K562 (cell line): ENCODE data around the gene CLCF1.

Experiments used
- CREBBP ChIP-seq: IDR thresholded peaks from one replicate; pipeline ENCODE4 v1.6.1; 2012; ENCODE audit warnings: low read depth, mild to moderate bottlenecking, control low read depth, inconsistent platforms, low read length
- EP300 ChIP-seq: IDR thresholded peaks from 2 replicates; pipeline ENCODE4 v1.6.1; 2012; ENCODE audit warnings: low read length, improper control_type of control experiment
- GABPB2 ChIP-seq: fragments of 250-450 bp; sonication (Bioruptor Pico); conservative IDR thresholded peaks from 2 replicates; pipeline ENCODE4 v1.5.1; 2021; ENCODE audit warnings: mild to moderate bottlenecking
- NFE2 ChIP-seq: IDR thresholded peaks from 2 replicates; pipeline ENCODE4 v1.6.1; 2014; ENCODE audit warnings: antibody characterized with exemption, low read depth
- TEAD4 ChIP-seq, 2 experiments: sonication (generic) in 1 of 2; formaldehyde crosslinking in 1 of 2; IDR thresholded peaks; 2 replicates each; pipeline versions ENCODE4 v1.6.1 to v1.8.0; 2012 to 2022; ENCODE audit warnings: borderline replicate concordance in 1 of 2, inconsistent platforms in 1 of 2, low read length in 1 of 2, mild to moderate bottlenecking in 1 of 2, missing genetic modification reagents in 1 of 2
- ZNF274 ChIP-seq: IDR thresholded peaks from 2 replicates; pipeline ENCODE4 v1.6.1; 2011; ENCODE audit warnings: low read depth, mild to moderate bottlenecking, low read length, moderate library complexity, borderline replicate concordance
- ZNF76 ChIP-seq: fragments of 250-450 bp; sonication (Bioruptor Pico); IDR thresholded peaks from 2 replicates; pipeline ENCODE4 v1.4.0; 2020; ENCODE audit warnings: mild to moderate bottlenecking, moderate library complexity, borderline replicate concordance
- TF ChIP-seq, protein P1 (sequence below), 2 experiments: fragments of 450-650 bp in 1 of 2; sonication (generic) in 1 of 2; formaldehyde crosslinking in 1 of 2; IDR thresholded peaks in 1 of 2; conservative IDR thresholded peaks in 1 of 2; 2 replicates each; pipeline versions ENCODE4 v1.6.1 to v1.8.1; 2016 to 2023; ENCODE audit warnings: mild to moderate bottlenecking in 2 of 2, moderate library complexity in 2 of 2, inconsistent platforms in 1 of 2, missing genetic modification reagents in 1 of 2
- TF ChIP-seq, protein P2 (sequence below), 2 experiments: fragments of 450-650 bp; formaldehyde crosslinking in 1 of 2; IDR thresholded peaks; 2 replicates each; pipeline versions ENCODE4 v1.4.0 to v1.6.1; 2014 to 2020; ENCODE audit warnings: mild to moderate bottlenecking in 2 of 2, borderline replicate concordance in 1 of 2, low read depth in 1 of 2
- TF ChIP-seq, protein P3 (sequence below): fragments of 200-400 bp; formaldehyde crosslinking; IDR thresholded peaks from 2 replicates; pipeline ENCODE4 v1.6.1; 2017; ENCODE audit warnings: mild to moderate bottlenecking, low read depth, low read length, moderate library complexity
- TF ChIP-seq, protein P4 (sequence below): sonication (generic); formaldehyde crosslinking; IDR thresholded peaks from 2 replicates; pipeline ENCODE4 v1.8.1; 2023; ENCODE audit warnings: mild to moderate bottlenecking, missing genetic modification reagents

DNA sequence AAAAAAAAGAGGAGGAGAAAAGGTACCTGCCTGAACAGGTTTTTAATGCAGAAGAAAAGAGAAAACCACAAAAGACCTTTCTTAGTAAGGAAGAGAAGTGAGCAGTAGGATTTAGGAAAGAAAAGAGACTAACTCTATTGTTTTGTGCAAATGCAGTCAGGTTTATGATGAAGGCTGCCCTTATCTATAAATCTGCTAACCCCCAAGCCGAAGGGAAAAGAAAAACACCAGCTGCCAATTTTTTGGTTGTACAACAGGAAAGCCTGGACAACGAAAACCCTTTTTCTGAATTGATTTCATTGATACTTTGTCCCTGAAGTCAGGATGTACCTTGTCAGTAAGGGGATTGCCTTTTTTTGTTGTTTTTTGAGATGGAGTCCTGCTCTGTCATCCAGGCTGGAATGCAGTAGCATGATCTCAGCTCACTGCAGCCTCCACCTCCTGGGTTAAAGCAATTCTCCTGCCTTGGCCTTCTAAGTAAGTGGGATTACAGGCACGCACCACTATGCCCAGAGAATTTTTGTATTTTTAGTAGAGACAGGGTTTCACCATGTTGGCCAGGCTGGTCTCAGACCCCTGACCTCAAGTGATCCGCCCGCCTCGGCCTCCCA, 41.2 kb downstream of the CLCF1 start:
- TF ChIP-seq ZNF274 (no peak), ZNF76 (no peak), GABPB2 (CRISPR knock-in tag) (no peak), CREBBP (no peak), TEAD4 (IDR thresholded peaks at IDR 0.05; ENCODE audit: low read length) (no peak), TEAD4 (CRISPR knock-in tag; IDR thresholded peaks at IDR 0.05; ENCODE audit: borderline replicate concordance) (no peak), NFE2 (no peak), EP300 (no peak)
- TF ChIP-seq, protein P1, sequence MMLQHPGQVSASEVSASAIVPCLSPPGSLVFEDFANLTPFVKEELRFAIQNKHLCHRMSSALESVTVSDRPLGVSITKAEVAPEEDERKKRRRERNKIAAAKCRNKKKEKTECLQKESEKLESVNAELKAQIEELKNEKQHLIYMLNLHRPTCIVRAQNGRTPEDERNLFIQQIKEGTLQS (IDR thresholded peaks at IDR 0.05) = no peak
- TF ChIP-seq, protein P1 (CRISPR knock-in tag; conservative IDR thresholded peaks at IDR 0.05) = no peak
- TF ChIP-seq, protein P2, sequence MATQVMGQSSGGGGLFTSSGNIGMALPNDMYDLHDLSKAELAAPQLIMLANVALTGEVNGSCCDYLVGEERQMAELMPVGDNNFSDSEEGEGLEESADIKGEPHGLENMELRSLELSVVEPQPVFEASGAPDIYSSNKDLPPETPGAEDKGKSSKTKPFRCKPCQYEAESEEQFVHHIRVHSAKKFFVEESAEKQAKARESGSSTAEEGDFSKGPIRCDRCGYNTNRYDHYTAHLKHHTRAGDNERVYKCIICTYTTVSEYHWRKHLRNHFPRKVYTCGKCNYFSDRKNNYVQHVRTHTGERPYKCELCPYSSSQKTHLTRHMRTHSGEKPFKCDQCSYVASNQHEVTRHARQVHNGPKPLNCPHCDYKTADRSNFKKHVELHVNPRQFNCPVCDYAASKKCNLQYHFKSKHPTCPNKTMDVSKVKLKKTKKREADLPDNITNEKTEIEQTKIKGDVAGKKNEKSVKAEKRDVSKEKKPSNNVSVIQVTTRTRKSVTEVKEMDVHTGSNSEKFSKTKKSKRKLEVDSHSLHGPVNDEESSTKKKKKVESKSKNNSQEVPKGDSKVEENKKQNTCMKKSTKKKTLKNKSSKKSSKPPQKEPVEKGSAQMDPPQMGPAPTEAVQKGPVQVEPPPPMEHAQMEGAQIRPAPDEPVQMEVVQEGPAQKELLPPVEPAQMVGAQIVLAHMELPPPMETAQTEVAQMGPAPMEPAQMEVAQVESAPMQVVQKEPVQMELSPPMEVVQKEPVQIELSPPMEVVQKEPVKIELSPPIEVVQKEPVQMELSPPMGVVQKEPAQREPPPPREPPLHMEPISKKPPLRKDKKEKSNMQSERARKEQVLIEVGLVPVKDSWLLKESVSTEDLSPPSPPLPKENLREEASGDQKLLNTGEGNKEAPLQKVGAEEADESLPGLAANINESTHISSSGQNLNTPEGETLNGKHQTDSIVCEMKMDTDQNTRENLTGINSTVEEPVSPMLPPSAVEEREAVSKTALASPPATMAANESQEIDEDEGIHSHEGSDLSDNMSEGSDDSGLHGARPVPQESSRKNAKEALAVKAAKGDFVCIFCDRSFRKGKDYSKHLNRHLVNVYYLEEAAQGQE (IDR thresholded peaks at IDR 0.05; ENCODE audit: borderline replicate concordance) = no peak
- TF ChIP-seq, protein P2 (CRISPR knock-in tag; IDR thresholded peaks at IDR 0.05; ENCODE audit: low read depth) = no peak
- TF ChIP-seq, protein P3, sequence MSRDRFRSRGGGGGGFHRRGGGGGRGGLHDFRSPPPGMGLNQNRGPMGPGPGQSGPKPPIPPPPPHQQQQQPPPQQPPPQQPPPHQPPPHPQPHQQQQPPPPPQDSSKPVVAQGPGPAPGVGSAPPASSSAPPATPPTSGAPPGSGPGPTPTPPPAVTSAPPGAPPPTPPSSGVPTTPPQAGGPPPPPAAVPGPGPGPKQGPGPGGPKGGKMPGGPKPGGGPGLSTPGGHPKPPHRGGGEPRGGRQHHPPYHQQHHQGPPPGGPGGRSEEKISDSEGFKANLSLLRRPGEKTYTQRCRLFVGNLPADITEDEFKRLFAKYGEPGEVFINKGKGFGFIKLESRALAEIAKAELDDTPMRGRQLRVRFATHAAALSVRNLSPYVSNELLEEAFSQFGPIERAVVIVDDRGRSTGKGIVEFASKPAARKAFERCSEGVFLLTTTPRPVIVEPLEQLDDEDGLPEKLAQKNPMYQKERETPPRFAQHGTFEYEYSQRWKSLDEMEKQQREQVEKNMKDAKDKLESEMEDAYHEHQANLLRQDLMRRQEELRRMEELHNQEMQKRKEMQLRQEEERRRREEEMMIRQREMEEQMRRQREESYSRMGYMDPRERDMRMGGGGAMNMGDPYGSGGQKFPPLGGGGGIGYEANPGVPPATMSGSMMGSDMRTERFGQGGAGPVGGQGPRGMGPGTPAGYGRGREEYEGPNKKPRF = no peak
- TF ChIP-seq, protein P4, sequence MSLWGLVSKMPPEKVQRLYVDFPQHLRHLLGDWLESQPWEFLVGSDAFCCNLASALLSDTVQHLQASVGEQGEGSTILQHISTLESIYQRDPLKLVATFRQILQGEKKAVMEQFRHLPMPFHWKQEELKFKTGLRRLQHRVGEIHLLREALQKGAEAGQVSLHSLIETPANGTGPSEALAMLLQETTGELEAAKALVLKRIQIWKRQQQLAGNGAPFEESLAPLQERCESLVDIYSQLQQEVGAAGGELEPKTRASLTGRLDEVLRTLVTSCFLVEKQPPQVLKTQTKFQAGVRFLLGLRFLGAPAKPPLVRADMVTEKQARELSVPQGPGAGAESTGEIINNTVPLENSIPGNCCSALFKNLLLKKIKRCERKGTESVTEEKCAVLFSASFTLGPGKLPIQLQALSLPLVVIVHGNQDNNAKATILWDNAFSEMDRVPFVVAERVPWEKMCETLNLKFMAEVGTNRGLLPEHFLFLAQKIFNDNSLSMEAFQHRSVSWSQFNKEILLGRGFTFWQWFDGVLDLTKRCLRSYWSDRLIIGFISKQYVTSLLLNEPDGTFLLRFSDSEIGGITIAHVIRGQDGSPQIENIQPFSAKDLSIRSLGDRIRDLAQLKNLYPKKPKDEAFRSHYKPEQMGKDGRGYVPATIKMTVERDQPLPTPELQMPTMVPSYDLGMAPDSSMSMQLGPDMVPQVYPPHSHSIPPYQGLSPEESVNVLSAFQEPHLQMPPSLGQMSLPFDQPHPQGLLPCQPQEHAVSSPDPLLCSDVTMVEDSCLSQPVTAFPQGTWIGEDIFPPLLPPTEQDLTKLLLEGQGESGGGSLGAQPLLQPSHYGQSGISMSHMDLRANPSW (CRISPR knock-in tag) = no peak
